ENCODE data around the gene USH2A.

USH2A gene

DNA sequence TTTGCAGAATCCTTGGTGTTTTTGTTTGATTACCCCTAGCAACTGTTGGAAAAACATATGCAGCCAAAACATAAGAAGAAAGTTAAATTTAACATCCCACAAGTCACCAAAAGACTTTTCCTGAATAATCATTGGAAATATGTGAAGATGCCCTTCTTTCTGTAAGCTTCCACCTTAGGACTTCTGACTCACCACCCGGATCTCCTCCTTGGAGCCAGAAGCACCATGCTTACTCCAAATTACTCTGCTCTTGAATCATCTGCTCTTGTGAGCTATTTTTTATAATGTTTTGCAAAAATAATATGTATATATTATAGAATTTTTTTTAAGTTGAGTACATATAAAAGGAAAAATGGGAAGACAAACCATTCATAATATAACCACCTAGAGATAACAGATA is 464.4 kb downstream of the USH2A start:
- DNase-seq (ENCODE audit: low spot score) = no peak

GRCh38 chr1:215957663-215958062 is 465.6 kb downstream of the USH2A start:
- no peak for DNase-seq (ENCODE audit: low spot score)

DNA sequence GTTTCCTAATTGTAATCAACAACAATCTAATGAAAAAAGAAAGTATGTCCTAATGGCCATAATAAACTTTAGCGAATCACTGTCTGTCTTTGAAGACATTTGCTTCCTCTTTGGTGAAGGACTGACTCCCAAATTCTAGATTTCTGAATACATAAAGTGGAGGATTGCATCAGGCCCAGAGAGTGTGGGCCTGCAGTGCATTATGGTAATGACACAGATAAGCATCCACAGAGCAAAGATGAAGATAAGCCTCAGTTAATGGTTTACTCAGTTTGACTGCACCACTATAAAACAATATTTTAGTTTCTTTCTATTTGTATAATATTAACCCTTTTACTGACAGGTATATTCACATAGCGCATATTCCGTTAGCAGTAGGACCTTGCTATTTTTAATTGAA is 490.7 kb downstream of the USH2A start:
- no peak for DNase-seq (ENCODE audit: low spot score)

GRCh38 chr1:215926670-215927069 is 496.6 kb downstream of the USH2A start:
- no peak for DNase-seq (ENCODE audit: low spot score)

DNA sequence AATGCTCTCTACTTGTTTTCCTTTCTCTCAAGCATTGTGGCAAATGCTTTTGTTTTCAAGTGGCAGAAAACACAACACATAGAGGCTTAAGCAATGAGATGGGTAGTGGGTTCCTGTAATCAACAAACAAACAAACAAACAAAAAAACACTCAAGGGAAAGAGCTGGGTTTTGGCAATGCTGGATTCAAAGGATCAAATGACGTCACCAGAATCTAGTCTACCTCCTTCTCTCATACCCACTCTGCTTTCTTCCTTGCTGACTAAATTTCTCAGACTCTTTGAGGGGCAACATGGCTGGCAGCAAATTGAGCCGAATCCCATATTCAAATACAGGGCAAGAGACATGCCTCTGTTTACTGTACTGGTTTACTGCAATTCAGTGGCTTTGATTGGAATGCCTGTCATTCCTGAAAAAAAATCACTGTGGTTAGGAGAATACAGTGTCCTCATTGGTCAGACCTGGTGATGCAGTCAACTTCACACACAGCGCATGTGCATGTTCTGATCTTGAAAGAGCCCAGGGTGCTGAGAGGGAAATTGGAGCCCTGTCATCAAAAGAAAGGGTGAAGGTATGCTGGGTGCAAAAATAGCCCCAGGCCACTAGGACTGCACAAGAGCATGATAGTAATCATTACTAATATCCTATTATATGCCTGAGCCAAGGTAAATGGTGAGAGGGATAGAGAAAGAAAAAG is 500.0 kb downstream of the USH2A start:
- no peak for DNase-seq (ENCODE audit: low spot score)

DNA sequence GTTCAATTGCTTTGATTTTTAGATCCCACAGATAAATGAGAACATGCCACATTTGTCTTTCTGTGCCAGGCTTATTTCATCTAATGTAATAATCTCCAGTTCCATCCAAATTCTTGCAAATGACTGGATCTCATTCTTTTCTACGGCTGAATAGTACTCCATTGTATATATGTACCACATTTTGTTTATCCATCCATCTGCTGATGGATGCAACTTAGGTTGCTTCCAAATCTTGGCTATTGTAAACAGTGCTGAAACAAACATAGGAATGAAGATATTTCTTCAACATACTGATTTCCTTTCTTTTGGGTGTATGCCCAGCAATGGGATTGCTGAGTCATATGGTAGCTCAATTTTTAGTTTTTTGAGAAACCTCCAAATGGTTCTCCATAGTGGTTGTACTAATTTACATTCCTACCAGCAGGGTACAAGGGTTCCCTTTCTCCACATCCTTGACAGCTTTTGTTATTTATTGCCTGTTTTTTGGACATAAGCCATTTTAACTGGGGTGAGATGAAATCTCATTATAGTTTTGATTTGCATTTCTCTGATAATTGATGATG is 511.8 kb downstream of the USH2A start:
- DNase-seq (ENCODE audit: low spot score) = no peak

GRCh38 chr1:215905493-215906115 is 517.6 kb downstream of the USH2A start:
- no peak for DNase-seq (ENCODE audit: low spot score)

GRCh38 chr1:215900684-215901083 is 522.6 kb downstream of the USH2A start:
- DNase-seq (ENCODE audit: low spot score) = no peak

GRCh38 chr1:215899901-215900300 is 523.3 kb downstream of the USH2A start:
- no peak for DNase-seq (ENCODE audit: low spot score)

GRCh38 chr1:215895893-215896292 is 527.4 kb downstream of the USH2A start:
- DNase-seq (ENCODE audit: low spot score) = no peak

- no peak for DNase-seq (ENCODE audit: low spot score)
Observed at GRCh38 chr1:215895276-215895675, 528.0 kb downstream of the USH2A start.

DNA sequence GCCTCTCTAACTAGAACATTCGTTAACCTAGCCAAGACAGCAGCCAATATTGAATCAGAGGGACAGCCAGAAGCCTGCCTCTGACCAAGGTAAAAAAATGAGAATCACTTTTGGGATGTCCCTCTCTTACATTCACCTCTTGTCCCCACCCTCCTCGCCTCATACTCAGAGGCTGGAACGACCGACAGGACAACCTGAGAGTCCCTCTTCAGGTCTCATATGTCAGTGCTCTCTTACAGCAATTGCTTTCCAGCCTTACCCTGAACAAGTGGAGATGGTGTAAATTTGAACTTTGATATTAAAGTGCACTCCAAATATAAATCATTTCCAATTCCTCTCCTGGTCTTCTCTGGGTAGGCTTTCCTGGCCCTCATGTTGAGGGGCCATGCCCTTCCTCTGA is 528.6 kb downstream of the USH2A start:
- DNase-seq (ENCODE audit: low spot score) = no peak

DNA sequence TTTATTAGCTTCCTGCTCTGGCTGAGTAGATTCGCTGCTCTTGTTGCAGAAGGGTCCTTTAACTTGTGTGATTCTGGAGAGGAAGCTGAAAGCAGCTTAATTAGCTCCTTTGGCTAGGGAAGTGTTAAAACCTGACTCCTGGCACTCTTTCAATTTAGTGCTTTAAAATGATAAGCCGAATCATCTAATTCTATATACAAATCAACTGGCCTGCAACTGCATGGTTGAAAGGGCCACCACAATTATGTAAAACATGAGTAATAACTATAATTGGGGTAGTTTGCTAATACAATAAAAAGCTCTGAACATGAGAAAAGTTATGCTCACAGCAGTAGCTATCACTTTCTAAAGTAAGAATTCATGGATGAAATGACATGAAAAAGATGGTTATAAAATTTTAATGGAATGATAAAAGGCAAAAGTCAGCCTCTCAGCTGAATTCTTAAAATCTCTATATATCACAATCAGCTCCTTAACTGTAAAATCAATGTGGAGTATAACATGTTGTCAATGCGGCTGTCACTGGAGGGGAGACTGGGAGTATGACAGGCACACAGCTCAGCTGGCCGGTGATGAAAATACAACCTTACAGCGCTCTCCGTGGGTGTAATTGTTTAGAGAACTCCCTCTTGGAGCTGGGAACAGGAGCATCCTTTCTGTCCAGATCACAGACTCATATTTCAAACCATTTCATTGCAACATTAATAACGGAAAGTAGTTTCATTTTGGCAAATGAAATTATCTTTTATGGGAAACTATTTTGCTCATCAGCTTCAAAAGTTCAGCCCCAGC is 531.8 kb downstream of the USH2A start:
- DNase-seq (ENCODE audit: low spot score) = no peak

GRCh38 chr1:215890438-215890837 is 532.8 kb downstream of the USH2A start:
- DNase-seq (ENCODE audit: low spot score) = no peak

DNA sequence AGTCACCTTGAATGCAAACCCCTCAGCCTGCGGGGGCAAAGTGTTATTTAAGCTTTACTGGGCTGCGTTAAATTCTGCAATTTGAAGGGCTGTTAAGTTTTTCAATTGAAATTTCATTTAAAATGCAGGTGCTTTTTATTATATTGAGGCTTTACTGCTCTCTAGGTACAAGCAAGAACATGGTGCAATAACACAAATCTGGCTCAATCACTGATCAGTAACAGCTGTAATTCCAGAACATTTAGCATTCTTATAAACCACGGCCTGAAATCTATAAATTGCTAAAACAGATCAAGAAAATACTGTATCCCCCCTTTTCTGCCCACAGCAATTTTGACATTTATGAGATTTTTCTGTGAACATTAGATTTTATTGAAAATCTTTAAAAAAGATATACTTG is 533.4 kb downstream of the USH2A start:
- no peak for DNase-seq (ENCODE audit: low spot score)

DNA sequence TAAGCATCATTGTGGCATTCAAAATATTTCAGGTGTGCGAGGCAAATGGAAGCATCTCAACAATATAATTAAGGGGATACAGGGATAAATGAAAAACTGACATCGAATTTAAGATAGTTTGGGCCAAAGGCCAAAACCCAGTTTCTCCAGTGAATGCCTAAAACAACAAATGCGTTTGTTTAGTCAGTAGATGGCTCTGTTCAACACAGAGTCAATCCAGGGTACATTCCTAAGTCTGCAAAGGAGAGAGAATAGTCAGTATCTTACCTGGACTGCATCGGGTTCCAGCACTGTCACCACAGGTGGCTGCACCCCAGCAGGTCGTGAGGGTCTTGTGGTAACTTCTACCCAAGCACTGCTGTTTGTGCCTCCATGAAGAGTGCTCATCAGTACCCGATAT is 535.1 kb downstream of the USH2A start:
- no peak for DNase-seq (ENCODE audit: low spot score)

DNA sequence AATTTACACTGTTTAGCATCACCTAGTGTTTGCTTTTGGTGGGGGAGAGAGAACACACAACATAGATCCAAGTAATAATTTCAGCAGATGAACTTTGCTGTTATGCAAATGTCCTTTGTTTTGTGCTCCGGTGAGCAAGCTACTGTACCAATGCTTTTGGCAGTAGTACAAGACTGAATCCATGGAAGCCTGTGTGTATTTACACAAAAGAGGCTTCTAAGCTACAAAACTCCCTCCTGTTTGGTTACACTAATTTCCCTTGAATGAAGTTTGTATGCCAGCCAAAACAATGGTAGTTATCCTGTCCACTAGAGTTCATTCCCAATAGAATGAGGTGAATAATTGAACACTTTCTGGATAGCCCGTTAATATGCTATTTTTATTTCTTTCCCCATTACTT is 535.6 kb downstream of the USH2A start:
- no peak for DNase-seq (ENCODE audit: low spot score)

DNA sequence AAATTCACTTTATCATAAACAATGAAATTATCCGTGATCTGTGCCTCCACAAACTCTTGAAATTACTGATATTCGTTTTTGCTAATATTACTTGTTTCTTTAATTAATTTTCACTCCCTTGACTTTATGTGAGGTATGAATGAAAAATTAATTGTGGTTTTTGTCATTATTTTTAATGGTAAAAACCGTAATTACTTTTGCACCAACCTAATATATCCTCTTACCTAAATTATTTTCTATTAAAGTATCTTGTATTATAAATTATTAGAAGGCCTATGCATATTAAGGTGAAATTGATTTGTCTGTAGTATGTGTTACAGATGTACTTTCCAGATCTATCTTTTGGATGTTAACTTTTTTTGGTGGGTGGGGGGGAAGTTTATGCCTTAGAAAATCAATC is 540.2 kb downstream of the USH2A start:
- no peak for DNase-seq (ENCODE audit: low spot score)

- no peak for DNase-seq (ENCODE audit: low spot score)
Observed at GRCh38 chr1:215878843-215879242, 544.4 kb downstream of the USH2A start.

DNA sequence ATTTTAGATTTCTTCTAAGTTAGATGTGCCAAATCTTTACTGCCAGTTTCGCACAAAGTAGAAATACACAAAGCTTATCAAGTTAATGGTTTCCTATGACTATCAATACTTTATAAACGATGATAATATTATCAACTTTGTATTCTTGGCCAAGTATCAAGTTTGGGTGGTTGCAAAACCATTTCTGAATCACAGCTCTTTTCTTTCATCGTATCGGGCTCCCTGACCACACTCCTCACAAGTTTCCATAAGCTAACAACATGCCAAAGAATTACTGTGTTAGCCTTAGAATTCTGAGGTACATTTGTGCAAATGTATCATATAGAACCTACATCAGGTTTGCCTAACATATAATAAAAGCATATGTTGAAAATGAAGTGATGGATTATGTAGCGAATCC is 545.1 kb downstream of the USH2A start:
- DNase-seq (ENCODE audit: low spot score) = no peak

DNA sequence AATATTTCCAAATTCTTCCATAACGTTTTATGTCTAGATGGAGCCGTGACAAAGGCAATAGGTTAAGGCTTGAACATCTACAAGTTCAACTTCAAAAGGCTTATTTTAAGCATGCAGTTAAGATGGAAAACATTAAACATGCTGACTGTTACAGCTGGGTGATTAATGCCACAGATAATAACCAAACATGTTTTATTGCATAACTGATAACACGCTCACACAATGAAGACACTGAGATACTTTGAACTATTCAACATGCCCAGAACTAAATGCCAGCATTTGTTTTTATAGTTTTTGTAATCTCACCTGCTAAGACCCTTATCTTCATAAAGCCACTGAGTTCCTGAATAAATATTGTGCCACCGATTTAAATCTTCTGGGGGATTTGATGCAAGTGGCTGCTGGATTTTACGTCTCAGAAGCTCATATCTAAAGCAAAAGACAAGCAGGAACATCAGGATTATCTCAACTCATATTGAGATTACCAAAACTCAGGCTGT is 545.7 kb downstream of the USH2A start:
- no peak for DNase-seq (ENCODE audit: low spot score)

DNA sequence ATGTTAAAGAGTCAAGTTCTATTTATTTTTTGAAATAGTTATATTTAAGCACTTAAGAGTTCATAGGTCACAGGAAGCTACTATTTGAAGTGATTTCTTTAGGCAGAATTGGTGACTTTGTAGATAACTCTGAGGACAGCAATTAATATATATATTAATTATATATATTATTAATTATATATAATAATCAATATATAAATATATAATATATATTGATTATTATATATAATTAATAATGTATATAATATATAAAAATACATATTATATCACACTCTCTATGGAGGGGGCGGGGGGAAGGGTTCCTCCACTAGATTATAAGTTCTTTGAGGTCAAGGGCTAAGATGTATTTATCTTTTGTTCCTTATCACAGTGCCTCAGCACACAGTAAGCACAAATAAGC is 547.5 kb downstream of the USH2A start:
- DNase-seq (ENCODE audit: low spot score) = no peak

- DNase-seq (ENCODE audit: low spot score) = no peak
Observed at GRCh38 chr1:215875236-215875635, 548.0 kb downstream of the USH2A start.
